Head of caudate nucleus (tissue), 42 donors: Measurements from ENCODE around the gene RAB17.
A peak's percentile ranks its signal among the peaks of the same experiment; 100 is the strongest.

ENCODE experiments used
- DNase-seq, 42 donors: peaks; one replicate each; pipeline versions ENCODE4 v3.0.0 to v3.0.0-alpha.2; 2020 to 2021; ENCODE audit warnings: mixed read lengths in 7 of 42
- intact Hi-C: fragments of 100-400 bp; cut with DNase I; formaldehyde crosslinking; loops from one replicate; pipeline ENCODE4 v1.15.0; 2022

RAB17 gene

GRCh38 chr2:237590272-237591140 lies at the start of gene RAB17:
Gene RAB17 (minus strand): TSS chr2:237590734. CDS start chr2:237586154, 4,580 bp downstream.
- intact Hi-C loops = no loop called here

GRCh38 chr2:237639836-237640220 lies 49.3 kb upstream of the RAB17 start:
- intact Hi-C loops = no loop called here
- no peak for DNase-seq

More at GRCh38 chr2:237590272-237591140, at the start of gene RAB17:
- DNase-seq = peak in 1 of 42 donors; percentile 14

- intact Hi-C loops = no loop called here
- DNase-seq = peak in 1 of 42 donors; percentile 0
Observed at GRCh38 chr2:237639052-237639835, 48.7 kb upstream of the RAB17 start.

GRCh38 chr2:237638176-237638575 lies 47.6 kb upstream of the RAB17 start:
- intact Hi-C loops = no loop called here
- no peak for DNase-seq

GRCh38 chr2:237637429-237638135 lies 47.0 kb upstream of the RAB17 start:
- intact Hi-C loops = no loop called here
- peak in 1 of 42 donors; percentile 1 for DNase-seq

GRCh38 chr2:237636578-237636977 lies 46.0 kb upstream of the RAB17 start:
- peak in 1 of 42 donors; percentile 9 for DNase-seq
- intact Hi-C loops = no loop called here

GRCh38 chr2:237633061-237633561 lies 42.6 kb upstream of the RAB17 start:
- intact Hi-C loops = no loop called here
- no peak for DNase-seq

- no peak for DNase-seq
- intact Hi-C loops = no loop called here
Observed at GRCh38 chr2:237631801-237632585, 41.5 kb upstream of the RAB17 start.

- intact Hi-C loops = no loop called here
Observed at GRCh38 chr2:237631007-237631785, 40.7 kb upstream of the RAB17 start.

GRCh38 chr2:237630216-237631000 lies 39.9 kb upstream of the RAB17 start:
- intact Hi-C loops = no loop called here
- DNase-seq = no peak

More at GRCh38 chr2:237631007-237631785, 40.7 kb upstream of the RAB17 start:
- DNase-seq = peak in 11 of 42 donors; percentile 11 to 73 (median 40)

GRCh38 chr2:237629739-237630138 lies 39.2 kb upstream of the RAB17 start:
- intact Hi-C loops = no loop called here
- no peak for DNase-seq

GRCh38 chr2:237629188-237629534 lies 38.6 kb upstream of the RAB17 start:
- intact Hi-C loops = no loop called here
- DNase-seq = no peak

- no peak for DNase-seq
- intact Hi-C loops = no loop called here
Observed at GRCh38 chr2:237628247-237629187, 38.0 kb upstream of the RAB17 start.

- peak in 26 of 42 donors; percentile 8 to 68 (median 35) for DNase-seq
- intact Hi-C loops = no loop called here
Observed at GRCh38 chr2:237627441-237628246, 37.1 kb upstream of the RAB17 start, which contains the start of gene LRRFIP1. Gene LRRFIP1 (plus strand): TSS chr2:237627587. CDS start chr2:237627645, 58 bp downstream.
